HG03460 (cell line): ENCODE results near the gene ATP6V0D1.

ENCODE experiments used
- ATAC-seq: cut with Tn5 transposase; IDR thresholded peaks from one replicate; pipeline ENCODE4 v1.9.1; 2021; ENCODE audit not compliant: unreplicated experiment

The ATP6V0D1 gene

GRCh38 chr16:67463691-67464090 is 17.3 kb downstream of the ATP6V0D1 start:
- ATAC-seq, result no peak

DNA sequence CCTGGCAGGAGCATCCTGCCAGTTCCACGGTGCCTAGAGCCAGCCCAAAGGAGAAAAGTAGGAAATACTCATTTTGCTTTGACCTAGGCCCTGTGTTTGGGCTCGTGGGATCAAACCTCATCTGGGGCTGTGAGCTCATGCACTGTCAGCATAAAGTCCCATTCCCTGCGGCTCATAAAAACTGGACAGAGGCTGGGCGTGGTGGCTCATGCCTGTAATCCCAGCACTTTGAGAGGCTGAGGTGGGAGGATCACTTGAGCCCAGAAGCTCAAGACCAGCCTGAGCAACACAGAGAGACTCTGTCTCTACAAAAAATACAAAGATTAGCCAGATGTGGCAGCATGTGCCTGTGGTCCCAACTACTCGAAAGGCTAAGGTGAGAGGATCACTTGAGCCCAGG is 17.9 kb downstream of the ATP6V0D1 start:
- no peak for ATAC-seq

- ATAC-seq, result no peak
Measured at GRCh38 chr16:67462279-67462655, 18.7 kb downstream of the ATP6V0D1 start.

- no peak for ATAC-seq
Measured at GRCh38 chr16:67461600-67462278, 19.2 kb downstream of the ATP6V0D1 start.

- ATAC-seq, result no peak
Measured at GRCh38 chr16:67460961-67461360, 20.0 kb downstream of the ATP6V0D1 start.

GRCh38 chr16:67460168-67460567 is 20.8 kb downstream of the ATP6V0D1 start:
- no peak for ATAC-seq

DNA sequence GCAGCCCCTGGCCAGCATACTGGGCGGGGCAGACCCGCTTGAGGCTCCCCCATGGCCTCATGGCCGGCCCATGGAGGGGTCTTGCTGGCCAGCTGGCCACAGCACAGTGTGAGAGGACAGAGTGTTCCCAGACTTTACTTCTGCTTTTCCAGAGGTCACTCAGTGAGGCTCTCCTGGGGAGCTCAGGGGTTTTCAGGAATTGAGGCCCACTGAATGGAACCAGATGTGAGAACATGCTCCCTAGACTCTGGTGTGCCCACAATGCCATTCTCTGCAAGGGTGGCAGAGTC is 21.2 kb downstream of the ATP6V0D1 start:
- ATAC-seq, result no peak

- ATAC-seq, result no peak
Measured at GRCh38 chr16:67459066-67459860, 21.7 kb downstream of the ATP6V0D1 start.

DNA sequence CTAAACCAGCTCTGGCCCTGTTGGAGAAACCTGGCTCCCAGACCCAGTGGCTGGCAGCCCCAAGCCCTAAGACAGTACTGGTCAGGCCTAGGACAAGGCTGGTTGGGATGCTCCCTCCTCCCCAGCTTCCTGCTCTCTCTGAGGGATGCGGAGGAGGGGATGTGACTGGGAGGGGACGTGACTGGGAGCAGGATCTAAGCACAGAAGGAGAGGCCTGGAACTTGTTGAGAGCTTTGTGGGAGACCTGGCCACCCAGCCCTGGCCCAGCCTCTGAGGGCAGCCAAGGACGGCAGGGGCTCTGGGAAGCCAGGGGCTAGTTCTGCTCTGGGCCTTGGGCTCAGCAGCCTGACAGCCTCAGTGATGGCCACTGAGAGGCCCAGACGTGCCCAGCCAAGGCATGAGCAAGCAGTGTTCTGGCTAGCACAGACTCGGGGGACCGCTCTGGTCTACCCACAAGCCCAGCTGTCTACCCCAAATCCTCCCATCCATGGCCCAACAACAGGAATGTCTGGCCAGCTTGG is 22.8 kb downstream of the ATP6V0D1 start:
- ATAC-seq, result no peak

DNA sequence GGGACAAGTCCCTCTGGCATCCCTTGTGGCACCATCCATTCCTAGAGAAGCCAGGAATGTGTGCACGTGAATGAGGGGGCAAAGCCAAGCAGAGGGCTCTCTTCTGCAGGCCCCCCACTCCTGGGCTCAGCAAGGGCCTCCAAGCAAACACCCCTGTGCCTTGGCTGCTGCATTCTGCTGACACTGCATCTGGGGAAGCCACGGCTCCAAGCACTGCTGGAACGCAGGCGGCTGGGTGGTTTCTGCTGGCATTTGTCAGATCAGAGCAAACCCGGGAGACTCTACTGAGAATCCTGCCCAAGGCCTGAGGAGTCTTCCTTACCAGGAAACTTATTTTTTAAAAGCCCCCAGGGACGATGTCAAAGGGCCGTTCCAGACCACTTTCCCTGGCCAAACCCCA is 23.3 kb downstream of the ATP6V0D1 start:
- no peak for ATAC-seq

DNA sequence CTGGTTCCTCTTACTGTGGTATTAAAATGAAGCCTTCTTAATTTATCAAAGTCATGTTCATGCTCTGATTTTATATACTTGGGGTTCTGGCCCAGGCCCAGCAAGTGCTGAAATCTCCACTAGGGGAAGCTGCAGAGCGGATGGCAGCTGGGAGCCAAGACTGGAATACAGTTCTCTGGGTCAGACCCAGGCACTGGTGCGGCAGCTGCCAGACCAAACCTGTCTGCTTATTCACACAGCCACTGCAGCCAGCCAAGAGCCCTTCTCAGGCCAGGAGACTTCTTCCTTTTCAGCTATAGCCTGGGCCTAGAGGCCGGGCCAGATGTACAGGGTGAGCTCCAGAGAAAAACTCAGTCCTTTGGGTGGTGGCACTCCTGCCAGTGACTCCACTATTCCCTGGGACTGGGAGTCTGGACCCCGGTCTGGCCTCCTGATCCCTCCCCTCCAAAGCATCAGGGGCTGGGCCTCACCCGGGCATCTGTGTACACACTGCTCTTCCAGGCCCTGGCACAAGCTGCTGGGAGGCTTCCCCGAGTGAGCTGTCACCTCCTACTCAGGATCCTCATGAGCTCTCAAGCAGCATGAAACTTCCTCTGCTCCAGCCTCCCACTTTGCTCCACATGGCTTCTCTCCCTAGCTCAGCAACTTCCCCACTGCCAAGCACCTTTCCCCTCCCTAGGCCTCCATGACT is 24.4 kb downstream of the ATP6V0D1 start:
- no peak for ATAC-seq

DNA sequence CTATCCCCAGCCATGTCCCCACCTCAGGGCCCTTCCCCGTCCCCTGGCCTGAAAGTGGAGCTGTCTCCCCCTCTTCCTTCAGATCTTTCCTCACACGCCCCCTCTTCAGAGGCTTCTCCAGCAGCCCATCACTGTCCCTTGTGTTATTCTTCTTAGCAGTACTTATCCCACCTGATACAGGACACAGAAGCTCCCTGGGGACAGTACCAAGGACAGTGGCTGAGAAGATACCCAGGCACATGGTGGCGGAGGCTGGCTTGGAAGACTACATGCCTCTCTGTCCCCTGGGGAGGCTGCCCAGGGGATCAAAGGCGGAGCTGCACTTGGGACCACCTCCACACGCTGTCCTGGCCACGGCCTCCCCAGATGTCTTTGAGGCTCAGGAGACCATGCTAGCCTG is 26.1 kb downstream of the ATP6V0D1 start:
- ATAC-seq, result no peak

GRCh38 chr16:67454104-67454503 is 26.9 kb downstream of the ATP6V0D1 start:
- no peak for ATAC-seq

GRCh38 chr16:67451704-67452435 is 29.1 kb downstream of the ATP6V0D1 start:
- no peak for ATAC-seq

DNA sequence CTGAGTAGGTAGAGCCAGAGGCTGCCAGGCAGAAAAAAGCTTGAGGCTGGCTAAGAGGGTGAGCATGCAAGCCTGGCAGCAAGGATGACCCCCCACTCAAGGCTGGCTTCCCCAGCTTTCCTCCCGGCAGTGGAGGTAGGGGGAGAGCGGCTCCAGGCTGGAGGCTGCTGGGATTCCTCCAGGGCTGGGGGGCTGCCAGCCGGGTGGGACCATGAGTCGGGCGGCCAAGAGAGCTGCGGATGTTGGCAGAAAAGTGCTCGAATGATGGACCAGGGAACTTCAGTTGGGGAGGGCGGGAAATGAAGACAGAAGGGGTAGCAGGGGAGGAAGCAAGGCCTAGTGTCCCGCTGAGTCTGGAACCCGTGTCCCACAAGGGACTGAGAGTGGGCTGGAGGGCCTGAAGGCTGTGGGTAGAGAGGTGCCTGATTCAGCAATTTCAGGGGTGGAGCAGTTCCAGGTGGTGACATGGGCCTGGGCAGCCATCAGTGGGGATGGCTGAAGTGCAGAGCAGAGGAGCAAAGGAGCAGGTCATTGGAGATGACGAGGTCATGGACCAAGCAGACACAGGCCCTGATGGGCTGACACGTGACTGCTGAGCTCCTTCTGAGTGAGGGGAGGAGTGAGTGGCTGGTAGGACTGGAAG is 29.8 kb downstream of the ATP6V0D1 start:
- no peak for ATAC-seq

GRCh38 chr16:67449739-67450138 is 31.2 kb downstream of the ATP6V0D1 start:
- no peak for ATAC-seq

DNA sequence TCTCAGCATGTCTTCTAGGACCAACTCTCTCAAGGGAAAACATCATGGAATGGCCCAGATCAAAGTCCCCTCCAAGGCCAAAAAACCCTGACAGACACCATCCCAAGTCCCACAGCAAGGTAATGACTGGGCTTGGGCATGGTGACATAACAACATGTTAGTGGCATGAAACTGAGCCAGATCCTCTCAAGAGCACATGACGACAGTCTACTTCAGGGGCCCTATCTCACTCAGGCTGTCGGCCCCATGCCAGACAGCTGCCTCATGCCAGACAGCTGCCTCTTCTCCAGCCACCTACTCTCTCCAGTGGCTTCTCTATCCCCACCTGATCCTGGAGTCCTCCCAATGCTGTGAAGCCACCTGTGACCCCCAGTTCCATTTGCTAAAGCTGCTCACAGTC is 31.6 kb downstream of the ATP6V0D1 start:
- ATAC-seq, result no peak

DNA sequence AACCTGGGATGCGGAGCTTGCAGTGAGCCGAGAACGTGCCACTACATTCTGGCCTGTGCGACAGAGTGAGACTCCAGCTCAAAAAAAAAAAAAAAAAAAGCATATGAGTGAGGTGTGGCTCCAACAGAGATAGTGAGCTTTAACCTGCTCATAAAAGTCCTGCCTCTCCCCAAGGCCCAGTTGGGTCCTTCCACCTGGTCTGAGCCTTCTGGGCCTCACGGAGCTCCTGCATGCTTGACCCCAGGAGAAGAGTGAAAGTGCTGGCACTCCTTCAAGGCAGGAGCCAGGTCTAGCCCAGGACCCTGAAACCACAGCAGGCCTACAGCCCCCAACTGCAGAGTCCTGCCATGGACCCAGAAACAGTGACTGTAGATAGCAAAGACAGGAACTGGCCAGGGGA is 32.4 kb downstream of the ATP6V0D1 start:
- ATAC-seq, result no peak

DNA sequence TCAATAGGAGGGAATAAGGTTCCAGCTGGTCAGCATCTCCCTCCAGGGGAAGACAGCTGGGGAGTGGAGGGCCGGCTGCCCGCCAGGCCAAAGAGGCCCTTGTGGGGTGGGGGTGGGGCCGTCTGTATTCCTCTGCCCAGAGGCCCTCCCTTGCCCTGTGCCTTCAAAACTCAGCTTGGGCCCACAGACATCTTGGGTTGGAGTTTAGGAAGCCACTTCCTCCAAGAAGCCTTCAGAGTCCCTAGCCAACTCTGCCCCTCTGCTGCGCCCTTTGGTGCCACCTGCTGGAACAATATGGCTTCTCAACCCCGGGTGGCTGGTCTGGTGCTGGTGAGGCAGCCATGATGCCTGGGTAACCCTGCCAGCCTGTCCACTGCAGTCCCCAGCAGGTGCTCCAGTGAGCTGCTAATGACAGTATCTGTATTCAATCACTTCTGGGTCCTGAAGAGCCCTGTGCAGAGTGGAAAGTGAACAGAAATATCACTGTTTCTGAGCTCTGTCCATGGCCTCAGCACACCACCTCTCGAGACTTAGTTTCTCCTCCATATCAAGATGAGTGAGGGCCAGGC is 33.4 kb downstream of the ATP6V0D1 start:
- no peak for ATAC-seq

GRCh38 chr16:67446968-67447507 is 33.9 kb downstream of the ATP6V0D1 start:
- ATAC-seq, result no peak
